Head of caudate nucleus (tissue), 42 donors: ENCODE results near the gene SYNJ2BP.

ENCODE experiments used
- DNase-seq, 42 donors: peaks; one replicate each; pipeline versions ENCODE4 v3.0.0 to v3.0.0-alpha.2; 2020 to 2021; ENCODE audit warnings: mixed read lengths in 7 of 42
- intact Hi-C: fragments of 100-400 bp; cut with DNase I; formaldehyde crosslinking; loops from one replicate; pipeline ENCODE4 v1.15.0; 2022

SYNJ2BP gene

GRCh38 chr14:70397746-70398145 is 19.1 kb downstream of the SYNJ2BP start:
- DNase-seq = no peak
- intact Hi-C loops = no loop called here

GRCh38 chr14:70394674-70395306 is 22.1 kb downstream of the SYNJ2BP start:
- no peak for DNase-seq
- intact Hi-C loops = no loop called here

- intact Hi-C loops = no loop called here
- DNase-seq = no peak
Measured at GRCh38 chr14:70392676-70393075, 24.2 kb downstream of the SYNJ2BP start.

DNA sequence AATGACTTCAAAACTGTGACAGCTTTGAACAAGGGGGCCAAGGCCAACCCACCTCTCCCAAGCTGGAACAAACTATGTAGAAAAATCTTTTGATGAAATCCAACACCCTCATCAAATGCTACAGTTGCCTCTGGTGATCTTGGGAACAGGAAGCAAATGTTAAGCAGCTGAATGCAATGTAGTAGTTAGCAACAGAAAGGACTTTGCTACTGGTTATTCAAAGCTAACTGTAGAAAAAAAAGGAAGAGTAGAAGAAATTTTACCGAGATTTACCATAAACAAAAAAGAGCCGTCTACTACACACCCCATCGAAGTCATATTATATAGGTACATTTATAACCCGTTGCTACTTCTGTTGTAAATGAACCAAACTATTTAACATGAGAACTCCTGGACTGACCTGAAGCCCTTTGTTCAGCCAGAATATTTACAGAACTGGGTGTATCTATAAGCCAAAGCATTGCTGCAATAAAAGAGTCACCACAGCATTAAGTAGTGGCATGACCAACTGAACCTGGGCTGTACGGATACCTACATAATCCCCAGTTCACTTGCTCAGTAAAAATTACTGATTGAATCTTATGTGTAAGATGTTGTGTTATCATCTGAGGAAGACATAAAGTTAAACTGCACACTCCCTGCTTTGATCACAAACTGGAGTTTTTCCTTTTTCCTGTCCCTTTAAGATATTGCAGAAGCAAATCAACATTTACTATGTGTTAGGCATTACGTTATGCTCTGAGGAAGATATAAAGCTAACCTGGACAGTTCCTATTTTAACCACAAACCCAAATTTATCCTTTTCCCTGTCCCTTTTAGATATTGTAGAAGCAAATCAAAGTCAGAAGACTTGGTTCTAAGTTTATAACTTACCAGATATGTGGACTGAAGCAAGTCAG is 25.1 kb downstream of the SYNJ2BP start:
- intact Hi-C loops = no loop called here
- DNase-seq = no peak

GRCh38 chr14:70382536-70382935 is 34.4 kb downstream of the SYNJ2BP start:
- intact Hi-C loops = no loop called here
- DNase-seq = no peak

GRCh38 chr14:70380824-70381223 is 36.1 kb downstream of the SYNJ2BP start:
- DNase-seq = no peak
- intact Hi-C loops = no loop called here

- DNase-seq = no peak
- intact Hi-C loops = no loop called here
Measured at GRCh38 chr14:70378696-70379095, 38.2 kb downstream of the SYNJ2BP start.
